ENCODE results near the gene ZNF576.

ZNF576 gene

DNA sequence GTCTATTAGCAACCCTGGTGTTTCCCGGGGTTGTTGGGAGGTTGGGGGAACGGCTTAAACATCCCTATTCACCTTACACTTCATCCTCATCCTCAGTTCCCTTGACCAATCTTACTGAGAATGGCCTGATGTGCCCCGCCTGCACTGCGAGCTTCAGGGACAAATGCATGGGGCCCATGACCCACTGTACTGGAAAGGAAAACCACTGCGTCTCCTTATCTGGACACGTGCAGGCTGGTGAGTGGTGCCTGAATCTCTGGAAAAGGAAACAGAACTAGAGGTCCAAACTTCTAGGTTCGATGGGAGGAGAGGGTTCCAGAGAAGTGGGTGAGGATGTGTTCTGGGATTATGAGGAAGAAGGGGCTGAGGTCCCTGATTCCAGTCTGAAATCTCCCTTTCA is 14.9 kb upstream of the ZNF576 start:
- H3K27ac ChIP-seq (replicated peaks; ENCODE audit: low read length): no peak overlapping the region
- H2BK5ac ChIP-seq (ENCODE audit: low read length): no peak overlapping the region
- H3K9me3 ChIP-seq (replicated peaks in 1 of 2; ENCODE audit: control insufficient read depth in 2 of 2, insufficient read depth in 1 of 2, low read depth in 1 of 2, low read length in 2 of 2): no peaks in the 10 kb centered on the region
- H3K18ac ChIP-seq (ENCODE audit: low read length): peak overlapping the region; percentile 40
- no peak overlapping the region for H2BK12ac ChIP-seq (ENCODE audit: low read length)
- peak overlapping the region; percentile 79 for H3K4ac ChIP-seq (ENCODE audit: low read length)
- H2BK15ac ChIP-seq (ENCODE audit: low read length): peak overlapping the region; percentile 71
- H3K27me3 ChIP-seq (ENCODE audit: control insufficient read depth in 3 of 3, insufficient read depth in 3 of 3, low read depth in 1 of 3, low read length in 3 of 3): no peaks in the 10 kb centered on the region
- H3K36me3 ChIP-seq (replicated peaks in 1 of 2; ENCODE audit: control insufficient read depth in 2 of 2, insufficient read depth in 2 of 2, low read length in 2 of 2): peaks cover 2 to 4% of the 10 kb centered on the region in 2 donors
- H4K8ac ChIP-seq (ENCODE audit: low read depth, low read length): no peak overlapping the region
- WGBS, 2 donors (ENCODE audit: extremely low coverage in 2 of 2, insufficient read length in 2 of 2, insufficient replicate concordance in 1 of 2): no CpG with 5 or more reads among the region's 7 CpGs
- no peak overlapping the region for H3K14ac ChIP-seq (ENCODE audit: low read length)
- no peak for DNase-seq (ENCODE audit: low spot score)
- no peak overlapping the region for H3K4me3 ChIP-seq (ENCODE audit: low read length in 2 of 2)
- H3K23ac ChIP-seq (ENCODE audit: low read depth, low read length, poor library complexity): no peak overlapping the region
- H4K91ac ChIP-seq (ENCODE audit: low read depth, low read length, poor library complexity): no peak overlapping the region
- H2AK5ac ChIP-seq (ENCODE audit: low read depth, low read length): no peak overlapping the region
- H3K4me2 ChIP-seq (ENCODE audit: insufficient read depth, low read length, poor library complexity, severe bottlenecking): no peak overlapping the region
- H3K9ac ChIP-seq (ENCODE audit: low read depth, low read length, poor library complexity): no peak overlapping the region
- H2BK120ac ChIP-seq (ENCODE audit: low read depth, low read length): no peak overlapping the region
- peaks cover 2% of the 10 kb centered on the region for H3K79me1 ChIP-seq (ENCODE audit: low read depth, low read length)
- H2AFZ ChIP-seq (ENCODE audit: low read length): no peak overlapping the region
- H3K4me1 ChIP-seq (ENCODE audit: control insufficient read depth in 2 of 2, insufficient read depth in 1 of 2, low read depth in 1 of 2, low read length in 2 of 2): peaks cover 0 to 7% of the 10 kb centered on the region in 2 donors

GRCh38 chr19:43582495-43582894 is 13.9 kb upstream of the ZNF576 start:
- Histone ChIP-seq H3K4ac (ENCODE audit: low read length) (no peak overlapping the region), H3K23ac (ENCODE audit: low read depth, low read length, poor library complexity) (no peak overlapping the region), H2BK120ac (ENCODE audit: low read depth, low read length) (no peak overlapping the region), H3K14ac (ENCODE audit: low read length) (no peak overlapping the region), H4K8ac (ENCODE audit: low read depth, low read length) (no peak overlapping the region), H3K36me3 (replicated peaks in 1 of 2; ENCODE audit: control insufficient read depth in 2 of 2, insufficient read depth in 2 of 2, low read length in 2 of 2) (peaks cover 5 to 12% of the 10 kb centered on the region in 2 donors), H2BK15ac (ENCODE audit: low read length) (no peak overlapping the region), H2BK12ac (ENCODE audit: low read length) (no peak overlapping the region), H2BK5ac (ENCODE audit: low read length) (no peak overlapping the region), H3K4me2 (ENCODE audit: insufficient read depth, low read length, poor library complexity, severe bottlenecking) (no peak overlapping the region), H3K79me1 (ENCODE audit: low read depth, low read length) (peaks cover 4% of the 10 kb centered on the region), H4K91ac (ENCODE audit: low read depth, low read length, poor library complexity) (no peak overlapping the region), H2AFZ (ENCODE audit: low read length) (no peak overlapping the region), H3K9ac (ENCODE audit: low read depth, low read length, poor library complexity) (no peak overlapping the region), H2AK5ac (ENCODE audit: low read depth, low read length) (no peak overlapping the region), H3K27me3 (ENCODE audit: control insufficient read depth in 3 of 3, insufficient read depth in 3 of 3, low read depth in 1 of 3, low read length in 3 of 3) (no peaks in the 10 kb centered on the region), H3K18ac (ENCODE audit: low read length) (no peak overlapping the region), H3K4me1 (ENCODE audit: control insufficient read depth in 2 of 2, insufficient read depth in 1 of 2, low read depth in 1 of 2, low read length in 2 of 2) (peaks cover 0 to 7% of the 10 kb centered on the region in 2 donors), H3K9me3 (replicated peaks in 1 of 2; ENCODE audit: control insufficient read depth in 2 of 2, insufficient read depth in 1 of 2, low read depth in 1 of 2, low read length in 2 of 2) (no peaks in the 10 kb centered on the region), H3K27ac (replicated peaks; ENCODE audit: low read length) (no peak overlapping the region), H3K4me3 (ENCODE audit: low read length in 2 of 2) (no peak overlapping the region)
- WGBS, 2 donors (ENCODE audit: extremely low coverage in 2 of 2, insufficient read length in 2 of 2, insufficient replicate concordance in 1 of 2): no CpG with 5 or more reads among the region's 2 CpGs
- no peak for DNase-seq (ENCODE audit: low spot score)

GRCh38 chr19:43584484-43584883 is 11.9 kb upstream of the ZNF576 start:
- no peak overlapping the region for H2BK15ac ChIP-seq (ENCODE audit: low read length)

GRCh38 chr19:43586346-43586745 is 10.0 kb upstream of the ZNF576 start:
- no peaks in the 10 kb centered on the region for H3K27me3 ChIP-seq (ENCODE audit: control insufficient read depth in 3 of 3, insufficient read depth in 3 of 3, low read depth in 1 of 3, low read length in 3 of 3)
- no peaks in the 10 kb centered on the region for H3K9me3 ChIP-seq (replicated peaks in 1 of 2; ENCODE audit: control insufficient read depth in 2 of 2, insufficient read depth in 1 of 2, low read depth in 1 of 2, low read length in 2 of 2)
- no peak overlapping the region for H3K4me2 ChIP-seq (ENCODE audit: insufficient read depth, low read length, poor library complexity, severe bottlenecking)
- WGBS, 2 donors (ENCODE audit: extremely low coverage in 2 of 2, insufficient read length in 2 of 2, insufficient replicate concordance in 1 of 2): no CpG with 5 or more reads among the region's 2 CpGs
- no peak overlapping the region for H3K23ac ChIP-seq (ENCODE audit: low read depth, low read length, poor library complexity)
- H3K4me3 ChIP-seq (ENCODE audit: low read length in 2 of 2): no peak overlapping the region
- H3K36me3 ChIP-seq (replicated peaks in 1 of 2; ENCODE audit: control insufficient read depth in 2 of 2, insufficient read depth in 2 of 2, low read length in 2 of 2): peaks cover 18 to 41% of the 10 kb centered on the region in 2 donors
- no peak overlapping the region for H4K8ac ChIP-seq (ENCODE audit: low read depth, low read length)
- no peak overlapping the region for H3K27ac ChIP-seq (replicated peaks; ENCODE audit: low read length)
- H2AFZ ChIP-seq (ENCODE audit: low read length): no peak overlapping the region
- H2AK5ac ChIP-seq (ENCODE audit: low read depth, low read length): no peak overlapping the region
- DNase-seq (ENCODE audit: low spot score): no peak
- no peak overlapping the region for H3K4ac ChIP-seq (ENCODE audit: low read length)
- no peak overlapping the region for H2BK5ac ChIP-seq (ENCODE audit: low read length)
- H3K14ac ChIP-seq (ENCODE audit: low read length): no peak overlapping the region
- no peak overlapping the region for H2BK12ac ChIP-seq (ENCODE audit: low read length)
- H3K79me1 ChIP-seq (ENCODE audit: low read depth, low read length): peaks cover 4% of the 10 kb centered on the region
- H2BK120ac ChIP-seq (ENCODE audit: low read depth, low read length): no peak overlapping the region
- no peak overlapping the region for H3K9ac ChIP-seq (ENCODE audit: low read depth, low read length, poor library complexity)
- H2BK15ac ChIP-seq (ENCODE audit: low read length): no peak overlapping the region
- no peaks in the 10 kb centered on the region for H3K4me1 ChIP-seq (ENCODE audit: control insufficient read depth in 2 of 2, insufficient read depth in 1 of 2, low read depth in 1 of 2, low read length in 2 of 2)
- H4K91ac ChIP-seq (ENCODE audit: low read depth, low read length, poor library complexity): no peak overlapping the region
- H3K18ac ChIP-seq (ENCODE audit: low read length): no peak overlapping the region

More at GRCh38 chr19:43584484-43584883, 11.9 kb upstream of the ZNF576 start:
- H3K4me3 ChIP-seq (ENCODE audit: low read length in 2 of 2): no peak overlapping the region
- no peak overlapping the region for H3K14ac ChIP-seq (ENCODE audit: low read length)
- no peak overlapping the region for H2BK5ac ChIP-seq (ENCODE audit: low read length)
- H4K91ac ChIP-seq (ENCODE audit: low read depth, low read length, poor library complexity): no peak overlapping the region
- H3K36me3 ChIP-seq (replicated peaks in 1 of 2; ENCODE audit: control insufficient read depth in 2 of 2, insufficient read depth in 2 of 2, low read length in 2 of 2): peaks cover 9 to 22% of the 10 kb centered on the region in 2 donors
- no peak overlapping the region for H2AFZ ChIP-seq (ENCODE audit: low read length)
- no peak overlapping the region for H3K9ac ChIP-seq (ENCODE audit: low read depth, low read length, poor library complexity)
- H3K9me3 ChIP-seq (replicated peaks in 1 of 2; ENCODE audit: control insufficient read depth in 2 of 2, insufficient read depth in 1 of 2, low read depth in 1 of 2, low read length in 2 of 2): no peaks in the 10 kb centered on the region
- no CpG with 5 or more reads among the region's 1 CpG for WGBS, 2 donors (ENCODE audit: extremely low coverage in 2 of 2, insufficient read length in 2 of 2, insufficient replicate concordance in 1 of 2)
- no peak overlapping the region for H2BK120ac ChIP-seq (ENCODE audit: low read depth, low read length)
- no peak overlapping the region for H3K18ac ChIP-seq (ENCODE audit: low read length)
- peaks cover 4% of the 10 kb centered on the region for H3K79me1 ChIP-seq (ENCODE audit: low read depth, low read length)
- peaks cover 0 to 7% of the 10 kb centered on the region in 2 donors for H3K4me1 ChIP-seq (ENCODE audit: control insufficient read depth in 2 of 2, insufficient read depth in 1 of 2, low read depth in 1 of 2, low read length in 2 of 2)
- H3K27me3 ChIP-seq (ENCODE audit: control insufficient read depth in 3 of 3, insufficient read depth in 3 of 3, low read depth in 1 of 3, low read length in 3 of 3): no peaks in the 10 kb centered on the region
- no peak overlapping the region for H2AK5ac ChIP-seq (ENCODE audit: low read depth, low read length)
- H4K8ac ChIP-seq (ENCODE audit: low read depth, low read length): no peak overlapping the region
- DNase-seq (ENCODE audit: low spot score): no peak
- no peak overlapping the region for H2BK12ac ChIP-seq (ENCODE audit: low read length)
- H3K27ac ChIP-seq (replicated peaks; ENCODE audit: low read length): no peak overlapping the region
- no peak overlapping the region for H3K23ac ChIP-seq (ENCODE audit: low read depth, low read length, poor library complexity)
- H3K4ac ChIP-seq (ENCODE audit: low read length): no peak overlapping the region
- H3K4me2 ChIP-seq (ENCODE audit: insufficient read depth, low read length, poor library complexity, severe bottlenecking): no peak overlapping the region
